GM19193 (cell line): ENCODE measurements around the gene SFXN1.

Experiments
- POLR2A ChIP-seq: IDR thresholded peaks from 4 replicates; pipeline ENCODE4 v1.6.1; 2011; ENCODE audit not compliant: insufficient read depth, insufficient read length; ENCODE audit errors: extremely low read depth

Gene SFXN1

DNA sequence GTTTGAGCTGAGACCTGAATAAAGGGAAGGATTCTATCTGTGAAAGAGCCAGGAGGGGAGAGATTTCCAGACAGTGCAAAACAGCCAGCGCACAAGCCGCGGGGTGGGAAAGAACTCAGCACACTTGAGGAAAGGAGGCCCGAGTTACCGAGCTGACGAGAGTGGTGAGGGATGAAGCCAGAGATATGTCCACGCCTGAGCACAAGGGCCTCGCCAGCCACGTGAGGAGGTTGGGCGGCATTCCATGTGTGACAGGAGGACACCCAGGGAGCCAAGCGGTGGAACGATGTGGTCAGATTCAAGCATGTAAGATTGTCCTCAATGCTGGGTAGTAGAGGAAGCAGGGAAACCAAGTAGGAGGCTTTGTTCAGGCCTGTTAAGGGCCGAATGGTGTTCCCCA, 17.0 kb upstream of the SFXN1 start:
- no peak for TF ChIP-seq POLR2A

DNA sequence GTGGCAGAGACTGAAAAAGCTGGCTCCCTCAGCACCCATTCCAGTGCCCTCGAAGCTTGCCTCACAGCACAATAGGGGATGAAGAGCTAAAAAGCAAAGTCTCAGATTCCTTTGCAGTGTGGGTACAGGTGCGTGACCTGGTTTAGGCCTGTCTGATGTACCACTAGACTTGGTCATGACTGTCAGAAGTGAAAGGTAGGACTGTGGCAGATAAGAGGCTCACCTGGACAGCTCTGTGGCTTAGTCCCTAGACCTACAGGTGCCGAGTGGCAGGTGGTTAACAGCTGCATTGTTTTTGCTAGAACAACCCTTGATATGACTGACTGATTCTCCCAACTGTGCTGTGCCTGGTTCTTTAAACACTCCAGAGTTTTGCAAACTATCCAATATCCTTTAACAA, 14.7 kb upstream of the SFXN1 start:
- TF ChIP-seq POLR2A, result no peak

DNA sequence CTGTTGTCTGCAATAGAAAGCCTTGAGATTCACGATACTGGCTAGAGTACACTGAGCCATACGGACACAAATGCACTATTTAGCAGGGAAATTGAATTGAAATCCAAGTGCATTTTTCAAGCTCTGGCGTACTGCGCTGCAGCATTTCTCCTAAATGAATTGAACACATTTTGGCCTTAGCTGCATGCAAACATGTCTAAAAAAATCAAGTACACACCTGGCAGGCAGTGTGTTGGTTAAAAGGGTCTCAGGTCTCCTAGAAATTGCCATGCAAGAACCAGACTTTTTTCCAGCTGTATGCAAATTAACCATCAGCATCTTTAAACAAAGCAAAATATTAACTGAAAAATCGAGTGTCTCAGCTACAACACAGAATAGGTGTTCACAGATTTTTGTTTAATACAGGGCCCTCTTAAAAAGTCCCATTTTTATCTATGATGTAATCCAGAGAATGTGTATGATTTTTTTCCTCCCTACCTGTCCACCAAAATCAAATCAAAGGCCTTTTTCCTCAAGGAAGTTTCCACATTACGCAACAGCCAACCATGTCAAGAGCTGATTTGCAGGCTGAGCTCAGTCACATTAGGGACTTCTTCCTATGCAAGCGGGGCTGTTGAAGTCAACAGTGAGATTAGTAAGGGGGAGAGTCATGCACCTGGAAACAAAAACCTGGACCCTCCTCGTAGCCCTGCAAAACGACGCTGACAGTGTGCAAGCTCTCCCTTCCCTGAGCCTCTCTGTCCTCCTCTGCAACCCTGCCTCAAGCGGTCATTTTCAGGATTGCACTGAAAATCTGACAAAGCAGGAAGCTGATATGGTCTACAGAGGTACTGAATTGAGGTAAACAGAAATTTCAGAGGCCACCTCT, 14.1 kb upstream of the SFXN1 start:
- no peak for TF ChIP-seq POLR2A

GRCh38 chr5:175464942-175465233, 13.5 kb upstream of the SFXN1 start:
- TF ChIP-seq POLR2A, result no peak

DNA sequence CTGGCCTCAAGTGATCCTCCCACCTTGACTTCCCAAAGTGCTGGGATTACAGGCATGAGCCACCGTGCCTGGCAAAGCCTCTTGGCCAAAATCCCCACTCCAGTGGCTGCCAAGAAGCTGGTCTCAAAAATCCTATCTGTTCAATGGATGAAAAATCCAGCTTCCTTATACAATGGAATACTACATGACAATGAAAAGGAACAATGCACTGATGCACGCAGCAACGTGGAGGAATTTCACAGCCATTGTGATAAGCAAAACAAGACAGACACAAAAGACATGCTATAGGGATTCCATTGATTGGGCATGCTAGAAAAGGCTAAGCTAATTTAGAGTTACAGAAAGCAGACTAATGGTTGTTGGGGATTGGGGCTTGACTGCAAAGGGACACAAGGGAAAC, 13.1 kb upstream of the SFXN1 start:
- TF ChIP-seq POLR2A, result no peak

DNA sequence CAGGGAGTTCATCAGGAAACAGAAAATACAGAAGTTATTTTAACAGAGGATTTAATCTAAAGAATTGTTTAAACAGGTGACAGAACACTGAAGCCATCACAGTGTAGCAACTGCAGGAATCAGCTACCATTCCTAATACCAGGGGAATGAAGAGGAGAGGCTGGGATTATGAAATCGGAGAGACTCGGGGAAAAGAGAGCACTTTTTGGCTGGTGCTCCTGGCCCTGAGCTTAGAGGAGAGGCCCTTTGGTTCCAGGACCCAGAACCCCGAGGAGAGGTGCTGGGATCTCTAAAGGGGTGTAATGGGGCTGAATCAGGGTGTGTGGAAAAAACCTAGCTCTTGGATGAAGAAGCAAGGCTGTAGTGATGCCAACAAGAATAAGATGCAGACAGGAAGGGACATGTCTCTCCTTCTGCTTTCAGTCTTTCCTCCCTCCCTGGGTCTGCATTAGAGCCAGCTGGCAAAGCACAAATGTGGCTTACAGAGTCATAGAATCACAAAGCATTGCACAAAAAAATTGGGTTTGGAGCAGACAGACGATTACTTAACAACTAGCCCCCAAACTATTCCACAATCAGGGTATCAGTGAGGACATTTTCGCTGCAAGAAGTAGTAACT, 11.6 kb upstream of the SFXN1 start:
- TF ChIP-seq POLR2A, result no peak

DNA sequence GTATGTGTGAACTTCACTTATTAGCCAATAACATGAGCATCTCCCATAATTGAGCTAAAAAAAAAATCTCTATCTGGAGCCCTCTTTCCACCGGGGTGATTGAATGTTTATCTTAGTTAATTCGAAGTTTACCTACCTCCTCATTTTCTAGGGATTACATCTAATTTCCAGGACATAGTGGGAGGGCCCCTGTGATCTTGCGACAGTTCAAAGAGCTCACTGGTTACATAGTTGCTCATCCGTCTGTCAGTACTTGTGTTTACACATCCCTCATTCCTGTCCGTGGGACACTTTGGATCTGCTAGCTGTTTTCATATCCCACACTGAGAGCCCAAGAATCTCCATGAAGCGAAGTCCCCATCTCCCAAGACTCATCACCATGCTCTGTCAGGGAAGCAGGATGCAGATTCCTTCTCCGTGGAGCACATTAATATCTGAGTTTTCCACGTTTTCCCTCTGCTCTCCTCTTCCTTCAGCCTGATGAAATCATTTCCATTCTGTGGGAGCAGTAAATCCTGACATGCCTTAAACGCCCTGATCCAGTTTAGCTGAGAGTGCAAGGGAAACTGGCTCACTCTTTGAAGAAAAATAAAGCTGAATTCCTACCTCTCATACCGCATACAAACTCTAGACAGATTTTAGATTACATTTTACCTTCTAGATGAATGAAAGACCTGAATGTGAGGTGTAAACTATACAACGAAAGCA, 10.2 kb upstream of the SFXN1 start:
- no peak for TF ChIP-seq POLR2A

GRCh38 chr5:175468892-175469291, 9.5 kb upstream of the SFXN1 start:
- TF ChIP-seq POLR2A, result no peak

GRCh38 chr5:175469916-175470315, 8.4 kb upstream of the SFXN1 start:
- no peak for TF ChIP-seq POLR2A

GRCh38 chr5:175470781-175471180, 7.6 kb upstream of the SFXN1 start:
- TF ChIP-seq POLR2A, result no peak

GRCh38 chr5:175471196-175471595, 7.2 kb upstream of the SFXN1 start:
- TF ChIP-seq POLR2A, result no peak

- no peak for TF ChIP-seq POLR2A
Measured at GRCh38 chr5:175471628-175472027, 6.7 kb upstream of the SFXN1 start.

DNA sequence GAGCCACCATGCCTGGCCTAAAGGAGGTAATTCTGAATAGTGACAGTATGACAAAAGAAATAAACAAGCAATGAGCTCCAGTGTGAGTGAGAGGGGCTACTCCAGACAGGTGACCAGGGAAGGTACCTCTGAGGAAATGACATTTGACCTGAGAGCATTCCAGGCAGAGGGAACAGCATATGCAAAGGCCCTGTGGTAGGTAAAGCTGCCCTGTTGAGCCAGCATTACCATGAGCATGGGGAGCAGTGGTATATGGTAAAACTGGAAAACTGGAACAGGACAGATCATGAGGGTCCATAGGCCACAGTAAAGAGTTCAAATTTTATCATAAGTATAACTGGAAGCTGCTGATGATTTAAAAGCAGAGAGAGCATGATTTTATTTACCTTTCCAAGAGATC, 6.0 kb upstream of the SFXN1 start:
- TF ChIP-seq POLR2A, result no peak

- TF ChIP-seq POLR2A, result no peak
Measured at GRCh38 chr5:175475248-175475647, 3.1 kb upstream of the SFXN1 start.

GRCh38 chr5:175477440-175477839, 920 bp upstream of the SFXN1 start:
- no peak for TF ChIP-seq POLR2A

GRCh38 chr5:175478008-175478383, 364 bp upstream of the SFXN1 start:
- TF ChIP-seq POLR2A, result no peak
